Erythroblast (primary cell): Measurements from ENCODE around the gene GALK2.

Experiments used
- GATA1 ChIP-seq: IDR thresholded peaks from 2 replicates; pipeline ENCODE4 v1.6.1; 2011; ENCODE audit warnings: low read depth, mild to moderate bottlenecking, control low read depth, low read length, moderate library complexity
- POLR2A ChIP-seq: IDR thresholded peaks from 2 replicates; pipeline ENCODE4 v1.6.1; 2011; ENCODE audit warnings: mild to moderate bottlenecking, low read length

DNA sequence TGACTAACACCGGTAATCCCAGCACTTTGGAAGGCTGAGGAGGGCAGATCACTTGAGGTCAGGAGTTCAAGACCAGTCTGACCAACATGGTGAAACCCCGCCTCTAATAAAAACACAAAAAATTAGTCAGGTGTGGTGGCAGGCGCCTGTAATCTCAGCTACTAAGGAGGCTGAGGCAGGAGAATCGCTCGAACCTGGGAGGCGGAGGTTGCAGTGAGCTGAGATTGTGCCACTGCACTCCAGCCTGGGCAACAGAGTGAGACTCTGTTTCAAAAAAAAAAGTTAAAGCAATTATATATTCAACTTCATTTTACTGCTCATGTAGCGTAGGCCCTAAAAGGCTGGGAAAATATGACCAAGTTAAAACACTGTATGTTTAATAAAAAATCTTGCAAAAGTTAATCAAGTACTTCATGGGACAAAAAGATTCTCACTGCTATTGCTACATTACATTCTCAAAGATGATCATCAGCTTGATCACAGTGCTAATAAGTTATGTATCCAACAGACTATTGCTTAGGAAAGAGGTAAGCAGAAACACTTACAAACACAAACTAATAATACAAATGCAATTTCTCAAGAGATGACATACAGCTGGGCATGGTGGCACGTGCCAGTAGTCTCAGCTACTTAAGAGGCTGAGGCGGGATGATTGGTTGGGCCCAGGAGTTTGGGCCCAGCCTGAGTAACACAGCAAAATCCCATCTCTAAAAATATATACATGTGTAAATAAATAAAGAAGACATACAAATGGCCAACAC lies 17.3 kb upstream of the GALK2 start:
- no peak for TF ChIP-seq POLR2A
- no peak for TF ChIP-seq GATA1
